Raji (cell line): ENCODE measurements around the gene ADRA2B.

Experiments
- POLR2A ChIP-seq: IDR thresholded peaks from 2 replicates; pipeline ENCODE4 v1.6.1; 2011; ENCODE audit warnings: low read depth, low read length, control low read depth; ENCODE audit not compliant: insufficient read depth

Gene ADRA2B

GRCh38 chr2:96116424-96116878 lies at the start of gene ADRA2B:
ADRA2B (minus strand) TSS chr2:96116571; CDS start chr2:96116149, 422 bp downstream.
- no peak for TF ChIP-seq POLR2A

- peak; percentile 86 for TF ChIP-seq POLR2A
Measured at GRCh38 chr2:96164459-96165184, 48.3 kb upstream of the ADRA2B start.

- peak; percentile 73 for TF ChIP-seq POLR2A
Measured at GRCh38 chr2:96163768-96164429, 47.5 kb upstream of the ADRA2B start.

GRCh38 chr2:96163415-96163767 lies 47.0 kb upstream of the ADRA2B start:
- no peak for TF ChIP-seq POLR2A

DNA sequence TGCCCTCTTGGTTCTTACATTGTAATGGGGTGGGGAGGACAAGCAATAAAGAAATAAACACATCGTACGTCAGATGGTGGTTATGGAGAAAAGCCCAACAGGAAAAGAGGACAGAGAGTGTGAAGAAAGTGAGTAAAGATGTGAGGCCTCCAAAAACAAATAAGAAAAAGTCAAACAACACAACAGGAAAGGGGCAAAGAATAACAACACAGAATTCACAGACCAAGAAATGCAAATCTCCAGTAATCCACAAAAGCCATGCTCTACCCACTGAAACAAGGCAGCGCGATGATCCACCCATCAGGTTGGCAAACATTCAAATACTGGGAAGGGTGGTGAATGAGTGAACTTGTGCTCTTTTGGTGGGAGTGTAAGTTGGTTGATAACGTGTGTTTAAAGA lies 45.5 kb upstream of the ADRA2B start:
- no peak for TF ChIP-seq POLR2A

DNA sequence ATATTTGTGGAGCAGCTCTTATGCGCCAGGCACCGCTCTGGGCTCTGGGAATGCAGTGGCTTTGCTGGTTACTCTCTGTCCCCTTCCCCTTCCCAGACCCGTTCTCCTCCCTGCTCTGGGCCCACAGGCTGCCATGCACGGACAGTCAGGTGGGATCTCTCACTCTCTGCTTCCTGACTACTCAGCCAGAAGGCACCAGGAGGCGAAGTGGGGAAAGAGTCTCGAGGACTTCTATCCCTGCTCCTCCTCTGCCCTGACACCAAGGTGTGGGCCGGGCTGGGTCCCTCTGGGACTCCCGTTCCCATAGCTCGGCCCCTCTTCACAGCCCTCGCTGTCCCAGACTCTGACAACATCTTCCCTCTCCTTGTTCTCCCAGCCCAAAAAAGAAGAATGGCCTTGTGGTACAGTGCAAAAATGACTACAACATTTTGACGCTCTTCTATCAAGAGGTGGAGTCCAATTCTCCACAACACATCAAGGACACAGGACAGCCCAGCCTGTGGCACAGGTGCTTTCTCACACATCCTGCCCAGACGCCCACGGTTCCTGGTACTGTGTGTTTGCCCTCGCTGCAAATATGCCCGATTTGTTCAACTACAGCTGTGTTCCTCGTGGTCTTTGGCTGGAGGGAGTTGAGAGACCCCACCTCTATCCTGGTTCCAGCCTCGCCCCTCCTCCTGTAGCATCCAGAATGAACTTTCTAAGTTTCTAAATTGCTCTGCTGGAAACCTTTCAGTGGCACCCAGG lies 42.9 kb upstream of the ADRA2B start:
- no peak for TF ChIP-seq POLR2A

DNA sequence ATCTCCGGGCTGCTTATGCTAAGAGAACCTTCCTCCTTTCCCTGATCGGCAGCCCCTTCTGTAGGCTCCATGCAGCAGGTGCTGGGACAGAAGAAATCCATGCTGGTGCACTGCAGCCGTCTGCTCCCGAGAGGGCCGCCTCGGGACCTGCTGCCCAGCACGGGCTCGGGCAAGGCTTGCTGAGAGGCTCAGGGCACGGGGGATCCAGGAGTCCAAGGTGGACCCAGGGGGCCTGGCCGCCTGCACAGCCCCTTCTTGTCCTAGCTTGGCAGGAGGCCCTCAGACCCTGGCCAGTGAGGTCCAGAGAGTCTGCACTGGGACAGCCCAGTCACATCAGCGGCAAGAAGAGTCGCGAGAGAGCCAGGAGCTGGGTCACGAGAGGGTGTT lies 42.2 kb upstream of the ADRA2B start:
- TF ChIP-seq POLR2A: no peak

DNA sequence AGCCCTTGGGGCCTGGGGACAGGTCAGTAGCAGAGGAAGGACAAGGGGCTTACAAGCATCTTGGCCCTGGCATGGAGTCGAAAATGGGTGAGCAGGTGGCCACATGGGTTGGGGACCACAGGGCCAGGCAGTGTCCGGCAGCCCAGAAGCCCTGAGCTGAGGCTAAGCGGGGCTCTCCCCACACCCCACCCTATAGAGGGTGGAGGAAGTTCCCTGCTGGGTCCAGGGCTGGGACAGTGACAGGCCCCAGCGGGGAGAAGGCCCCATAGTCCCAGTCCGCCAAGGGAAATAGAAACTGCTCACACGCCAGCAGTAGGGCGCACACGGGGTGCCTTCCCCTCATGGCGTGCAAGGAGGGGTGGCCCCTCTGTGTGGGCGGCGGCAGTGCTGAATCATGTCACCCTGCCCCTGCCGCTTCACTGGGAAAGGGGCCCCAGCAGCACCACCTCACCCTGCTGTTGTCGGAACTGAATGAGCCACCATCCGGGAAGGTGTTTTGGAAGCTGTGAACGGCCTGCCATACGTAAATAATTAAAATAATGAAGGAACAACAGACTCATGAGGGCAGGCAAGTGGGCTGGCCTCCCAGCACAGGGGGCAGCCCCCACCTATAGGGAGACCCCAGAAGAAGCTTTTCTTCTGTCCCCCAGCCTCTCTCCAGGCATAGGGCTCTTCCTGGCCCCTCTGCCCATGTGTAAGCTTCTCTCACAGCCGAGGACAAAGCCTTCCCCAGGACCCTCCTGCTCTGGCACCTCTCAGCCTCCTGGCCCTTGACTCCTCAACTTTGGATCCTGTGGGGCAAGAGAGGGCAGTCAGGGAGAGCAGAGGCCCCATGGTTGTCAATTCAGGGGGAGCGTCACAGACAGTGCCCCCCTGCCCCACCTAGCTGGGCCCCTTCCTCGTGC lies 41.5 kb upstream of the ADRA2B start:
- no peak for TF ChIP-seq POLR2A

DNA sequence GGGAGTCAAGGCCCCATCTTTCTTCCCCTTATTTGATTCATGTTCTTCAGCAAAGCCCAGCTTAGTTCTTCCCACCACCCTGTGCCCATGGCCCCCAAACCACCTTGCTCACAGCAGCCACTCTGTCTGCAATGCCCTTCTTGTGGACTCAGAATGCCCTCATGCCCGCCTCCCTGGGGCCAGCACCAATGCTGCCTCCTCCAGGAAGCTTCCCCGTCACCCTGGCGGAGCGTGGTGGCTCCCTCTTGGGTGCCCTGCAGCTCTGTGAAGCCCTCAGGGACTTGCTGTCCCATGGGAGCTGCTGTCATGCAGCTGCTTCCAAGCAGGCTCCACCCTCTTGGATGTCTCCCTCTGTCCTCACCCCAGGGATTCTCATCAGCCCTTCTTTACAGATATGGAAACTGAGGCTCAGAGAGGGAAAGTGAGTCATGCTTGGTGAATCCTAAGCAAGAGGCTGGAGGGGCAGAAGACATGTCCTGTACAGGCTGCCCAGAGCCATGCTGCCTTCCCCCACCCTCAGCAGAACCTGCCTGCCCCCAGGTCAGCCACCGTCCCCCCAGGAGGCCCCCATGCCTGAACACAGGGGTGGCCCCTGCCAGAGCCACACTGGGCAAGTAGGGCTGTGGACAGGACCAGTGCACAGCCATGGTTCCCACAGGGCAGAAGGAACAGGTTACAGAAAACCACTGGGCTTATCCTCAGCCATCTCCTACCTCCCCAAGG lies 40.7 kb upstream of the ADRA2B start:
- peak; percentile 40; the same call in 1 of the 2 replicates for TF ChIP-seq POLR2A

DNA sequence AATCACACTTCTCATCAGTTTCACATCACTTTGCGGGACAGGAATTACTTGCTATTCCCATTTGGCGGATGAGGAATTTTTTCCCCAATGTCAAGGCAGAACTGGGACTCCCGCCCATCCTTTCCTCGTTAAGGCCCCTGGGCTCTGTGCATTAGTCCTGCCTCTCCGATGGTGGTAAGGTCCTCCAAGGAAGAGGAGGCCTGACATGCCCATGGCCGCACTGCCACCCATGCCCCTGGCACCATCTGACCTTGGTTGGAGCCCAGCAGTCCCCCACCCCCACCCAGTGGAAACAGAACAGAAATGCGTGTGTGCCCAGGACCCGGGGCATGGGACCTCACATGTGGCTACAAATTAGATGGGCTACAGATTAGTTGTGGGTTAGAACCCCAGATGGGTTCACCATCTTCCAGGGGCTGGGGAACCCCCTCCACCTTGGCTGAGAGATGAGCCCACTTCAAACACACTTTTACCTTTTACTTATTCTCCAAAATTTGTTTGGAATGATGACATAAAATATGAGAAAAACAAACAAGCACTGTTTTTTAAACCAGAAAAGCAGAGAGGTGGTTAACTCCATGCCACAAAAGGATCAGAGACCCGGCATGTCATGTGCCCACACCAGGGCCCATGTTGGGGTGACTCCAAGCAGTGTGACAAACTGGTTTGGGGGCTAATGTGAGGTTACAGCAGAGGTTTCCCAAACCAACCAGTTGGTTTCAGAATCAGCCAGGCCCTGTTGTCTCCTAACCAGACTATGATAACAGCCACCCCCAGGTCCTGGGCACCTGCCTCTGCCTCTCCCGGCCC lies 39.8 kb upstream of the ADRA2B start:
- no peak for TF ChIP-seq POLR2A

GRCh38 chr2:96154506-96155380 lies 38.4 kb upstream of the ADRA2B start:
- no peak for TF ChIP-seq POLR2A

DNA sequence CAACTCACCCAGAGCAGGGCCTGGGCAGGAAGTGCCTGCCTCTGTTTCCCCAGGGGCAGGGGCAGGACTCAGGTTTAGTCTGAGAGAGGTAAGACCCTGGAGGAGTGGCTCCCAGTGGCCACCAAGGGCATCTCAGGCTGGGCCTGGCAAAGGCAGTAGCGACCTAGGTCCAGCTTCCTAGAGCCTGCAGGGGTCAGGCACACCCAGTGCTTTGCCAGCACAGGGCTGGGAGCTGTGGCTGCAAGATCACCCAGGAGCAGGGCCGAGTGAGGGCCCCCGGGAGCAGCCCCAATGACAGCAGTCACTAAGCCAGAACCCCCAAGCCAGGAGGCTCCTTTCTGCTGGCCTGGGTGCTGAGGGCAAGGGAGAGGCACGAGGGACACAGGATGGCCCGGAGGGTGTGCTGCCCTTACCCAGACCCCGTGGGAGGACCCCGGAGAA lies 37.6 kb upstream of the ADRA2B start:
- no peak for TF ChIP-seq POLR2A
